ENCODE measurements around the gene NARF. TPM values are rescaled to one million over a fixed set of nuclear protein-coding genes. Genes with fewer than 3 reads are reported as not detected.

The NARF gene
- total and polyA plus RNA-seq, 2 of the 8 experiments (the other 6 are each of a cell fraction or from before 2014, with no cell fraction given), result 97.4 to 131 TPM

GRCh38 chr17:82491533-82491932 lies 33.0 kb downstream of the NARF start:
- H3K4ac ChIP-seq (replicated peaks; ENCODE audit: insufficient read length, low read depth, low read length), result no peak overlapping the region
- H3K36me3 ChIP-seq (ENCODE audit: control insufficient read depth in 2 of 4, insufficient read depth in 4 of 4, low read length in 3 of 4), result peaks cover 0 to 15% (median 7%) of the 10 kb centered on the region in 4 experiments; a peak in 4 of 8 replicates
- DNase-seq (ENCODE audit: low read depth in 1 of 2, low spot score in 2 of 2) (no peak), FAIRE-seq (no peak)
- H2AK5ac ChIP-seq (ENCODE audit: low read depth, low read length), result no peak overlapping the region; the same call in 1 of the 2 replicates
- H3K4me2 ChIP-seq (ENCODE audit: insufficient read depth in 1 of 2, low read depth in 2 of 2, low read length in 2 of 2), result no peak overlapping the region
- H3K27me3 ChIP-seq (replicated peaks in 1 of 4; ENCODE audit: control insufficient read depth in 3 of 4, extremely low read depth in 1 of 4, insufficient read depth in 3 of 4, low read length in 3 of 4), result peaks cover 2 to 12% (median 7%) of the 10 kb centered on the region in 4 experiments; a peak in 6 of 7 replicates
- no peak overlapping the region for H3K27ac ChIP-seq (ENCODE audit: low read depth, low read length)
- no peak overlapping the region for H3K23ac ChIP-seq (ENCODE audit: insufficient read length)
- no peaks in the 10 kb centered on the region for H3K79me2 ChIP-seq (ENCODE audit: control insufficient read depth in 1 of 2, insufficient read depth in 2 of 2, low read length in 2 of 2)
- H2BK15ac ChIP-seq (ENCODE audit: low read length), result no peak overlapping the region
- H3K9ac ChIP-seq (replicated peaks in 1 of 4; ENCODE audit: extremely low read depth in 1 of 4, low read depth in 3 of 4, low read length in 3 of 4), result no peak overlapping the region
- 88% methylated on average over 15 of the region's 15 CpGs; no CpG with 5 or more reads in 1 of the 2 experiments for whole genome bisulfite sequencing, 2 experiments (ENCODE audit: extremely low coverage in 1 of 2, insufficient coverage in 1 of 2, insufficient read length in 1 of 2, insufficient replicate concordance in 2 of 2, low coverage in 1 of 2, low lambda C conversion rate in 2 of 2, missing lambda C conversion rate in 1 of 2)
- H2BK5ac ChIP-seq (ENCODE audit: low read depth, low read length), result no peak overlapping the region; the same call in 1 of the 2 replicates
- no peak overlapping the region for H4K5ac ChIP-seq (ENCODE audit: insufficient read length, low read depth, low read length)
- H3K14ac ChIP-seq (ENCODE audit: insufficient read length), result no peak overlapping the region
- no peaks in the 10 kb centered on the region for H3K79me1 ChIP-seq (ENCODE audit: low read depth, low read length)
- no peaks in the 10 kb centered on the region for H3K23me2 ChIP-seq (ENCODE audit: low read depth, low read length)
- no peak overlapping the region for H3K4me3 ChIP-seq (ENCODE audit: extremely low read depth in 1 of 4, insufficient read depth in 2 of 4, low read depth in 3 of 4, low read length in 4 of 4)
- no peak overlapping the region for H2BK20ac ChIP-seq (ENCODE audit: low read length)
- CTCF ChIA-PET (ENCODE audit: partially characterized antibody), result interaction anchor here (0.9 to 3.7 kb wide), 6 partner anchors 9 to 62 kb away, joined by 3 to 20 read pairs (median 6); no protein-coding TSS in a partner anchor
- H4K20me1 ChIP-seq (replicated peaks in 1 of 2; ENCODE audit: control insufficient read depth in 1 of 2, insufficient read depth in 2 of 2, low read length in 2 of 2), result peaks cover 0 to 1% of the 10 kb centered on the region in 2 experiments
- POLR2A ChIA-PET (ENCODE audit: partially characterized antibody), result interaction anchor here (0.6 to 2.1 kb wide), 3 partner anchors 11 to 255 kb away, joined by 4 to 7 read pairs (median 4); no protein-coding TSS in a partner anchor
- H2BK12ac ChIP-seq (ENCODE audit: low read depth, low read length), result 0 out of 2 replicates have a peak overlapping the region, but pooled peaks have one; percentile 23
- H2BK120ac ChIP-seq (replicated peaks; ENCODE audit: low read depth, low read length), result no peak overlapping the region
- peaks cover 0 to 15% (median 7%) of the 10 kb centered on the region in 4 experiments; a peak in 6 of 7 replicates for H3K4me1 ChIP-seq (replicated peaks in 1 of 4; ENCODE audit: control insufficient read depth in 3 of 4, insufficient read depth in 4 of 4, low read length in 3 of 4)
- no peak overlapping the region for H4K91ac ChIP-seq (replicated peaks; ENCODE audit: insufficient read length, low read length)
- no peak overlapping the region for H3K18ac ChIP-seq (ENCODE audit: extremely low read depth, low read length)
- H3K56ac ChIP-seq (replicated peaks; ENCODE audit: insufficient read length, low read depth, low read length), result no peak overlapping the region
- no peak overlapping the region for H2AFZ ChIP-seq (ENCODE audit: low read length)
- H4K8ac ChIP-seq (ENCODE audit: extremely low read depth, insufficient read depth, low read length), result no peak overlapping the region
- no peaks in the 10 kb centered on the region for H3K9me3 ChIP-seq (ENCODE audit: insufficient read depth in 2 of 2, low read depth in 1 of 2, low read length in 1 of 2)
- no peak for TF ChIP-seq SAP30 (IDR thresholded peaks at IDR 0.05; ENCODE audit: insufficient read depth, insufficient replicate concordance, low read length)
- no peak for TF ChIP-seq SP4 (IDR thresholded peaks at IDR 0.05; ENCODE audit: low read length)
- TF ChIP-seq KDM5A (IDR thresholded peaks at IDR 0.05; ENCODE audit: low read length), result no peak
- no peak for TF ChIP-seq POU5F1 (IDR thresholded peaks at IDR 0.05; ENCODE audit: low read depth, low read length)
- no peak for TF ChIP-seq CREB1 (IDR thresholded peaks at IDR 0.05)
- TF ChIP-seq CTCF (IDR thresholded peaks at IDR 0.05; ENCODE audit: control extremely low read depth in 1 of 3, insufficient read depth in 1 of 3, low read depth in 1 of 3, low read length in 3 of 3), result no peak
- TF ChIP-seq BRCA1 (IDR thresholded peaks at IDR 0.05; ENCODE audit: low read depth, low read length), result no peak
- TF ChIP-seq SIRT6 (IDR thresholded peaks at IDR 0.05; ENCODE audit: low read length), result no peak
- no peak for TF ChIP-seq ATF3 (IDR thresholded peaks at IDR 0.05; ENCODE audit: insufficient read depth, low read depth, low read length)
- no peak for TF ChIP-seq NANOG (IDR thresholded peaks at IDR 0.05; ENCODE audit: insufficient read depth, low read depth, low read length, poor library complexity, severe bottlenecking)
- TF ChIP-seq RXRA (IDR thresholded peaks at IDR 0.05; ENCODE audit: insufficient read depth, low read depth, low read length), result no peak
